ENCODE data around the gene MCRS1. TPM values are rescaled to one million over a fixed set of nuclear protein-coding genes. Genes with fewer than 3 reads are reported as not detected.
A peak's percentile ranks its signal among the peaks of the same experiment; 100 is the strongest.

The MCRS1 gene
- total RNA-seq, 2 experiments from 2014 or later: 83.8 to 83.9 TPM

DNA sequence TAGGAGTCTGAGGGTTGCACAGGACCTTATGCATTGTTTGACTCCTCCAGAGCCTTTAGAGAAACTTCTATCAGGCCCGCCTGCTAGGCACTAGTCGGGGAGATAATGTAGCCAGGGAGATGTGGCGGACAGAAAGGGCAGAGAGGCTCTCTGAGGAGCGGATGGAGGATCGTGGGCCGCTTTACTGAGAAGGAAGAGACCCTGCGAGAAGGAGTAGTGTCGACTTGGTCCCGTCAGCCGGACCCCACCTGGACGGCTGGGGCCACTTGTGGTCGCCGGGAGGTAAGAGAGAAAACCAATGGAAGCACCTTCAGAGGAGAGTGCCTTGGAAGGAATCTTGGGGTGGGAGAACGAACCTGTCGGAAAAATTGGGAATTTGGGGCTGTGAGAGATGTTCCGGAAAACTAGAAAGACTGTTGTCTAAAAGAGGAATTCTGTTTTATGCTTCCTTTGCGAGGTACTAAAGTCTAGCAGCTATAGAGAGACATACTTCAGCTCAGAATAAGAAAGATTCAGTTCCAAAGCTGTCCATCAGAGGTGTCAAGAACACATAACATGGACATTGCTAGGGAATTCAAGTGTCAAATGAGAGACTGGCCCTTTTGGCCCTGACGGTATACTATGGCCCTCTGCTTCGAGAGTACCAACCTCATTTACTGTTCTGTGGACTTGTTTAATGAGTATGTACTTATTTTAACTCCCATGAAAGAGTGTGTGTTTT, 660 bp upstream of the MCRS1 start:
- Mint-ChIP-seq H3K27ac (peak overlapping the region; percentile 99), H3K27me3 (no peaks in the 10 kb centered on the region), H3K9me3 (no peaks in the 10 kb centered on the region), H3K4me1 (peaks cover 45% of the 10 kb centered on the region), H3K4me3 (peak overlapping the region; percentile 98), H3K36me3 (peaks cover 10% of the 10 kb centered on the region)
- POLR2A ChIA-PET: interaction anchor here (0.5 to 0.8 kb wide), 3 partner anchors 15 to 54 kb away, joined by 3 to 4 read pairs (median 3); partner anchors contain the start of gene PRPF40B
- ATAC-seq (ENCODE audit: low read depth) (peak; percentile 13), DNase-seq (no peak)

DNA sequence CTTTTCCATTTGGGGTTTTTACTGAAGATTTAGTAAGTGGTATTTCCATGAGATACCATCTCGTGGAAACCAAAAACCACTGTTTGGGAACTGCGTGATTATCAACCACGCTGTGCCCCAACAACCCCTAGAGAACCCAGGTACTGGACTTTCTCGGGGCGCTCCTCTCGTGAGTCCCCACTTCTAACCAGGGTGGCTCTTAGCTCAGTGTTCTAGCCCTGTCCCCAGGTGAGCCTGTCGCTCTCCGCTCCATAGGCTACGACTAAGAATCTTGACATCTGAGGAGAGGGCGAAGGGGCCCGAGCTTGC, 686 bp downstream of the MCRS1 start:
- ATAC-seq (ENCODE audit: low read depth): peak; percentile 23
- Mint-ChIP-seq H3K36me3 (peaks cover 15% of the 10 kb centered on the region), H3K9me3 (no peaks in the 10 kb centered on the region), H3K27ac (peak overlapping the region; percentile 99), H3K4me1 (peaks cover 47% of the 10 kb centered on the region), H3K27me3 (no peaks in the 10 kb centered on the region), H3K4me3 (peak overlapping the region; percentile 98)
- POLR2A ChIA-PET: interaction anchor here (0.6 to 2.1 kb wide), 10 partner anchors 13 to 303 kb away, joined by 3 to 18 read pairs (median 4); partner anchors contain the start of genes KCNH3, PRPF40B, SPATS2 and TMBIM6
- DNase-seq: no peak

DNA sequence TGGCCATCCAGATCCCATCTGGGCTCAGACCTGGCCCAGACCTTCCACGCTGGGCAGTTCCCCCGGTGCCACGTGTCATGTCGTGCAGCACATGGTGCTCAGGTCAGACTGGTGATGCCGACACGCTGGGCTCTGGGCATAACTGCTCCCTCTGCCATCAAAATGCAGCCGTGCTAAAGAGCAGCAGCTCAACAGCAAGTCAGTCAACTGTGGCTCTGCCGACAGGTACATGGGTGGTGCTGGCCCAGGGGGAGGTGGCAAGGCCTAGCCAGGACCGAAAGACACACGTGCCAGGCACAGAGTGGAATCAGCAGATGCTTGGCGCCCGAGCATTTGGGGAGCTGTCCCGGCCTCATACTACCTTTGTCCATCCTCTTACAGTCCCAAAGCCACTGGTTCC, 1.6 kb downstream of the MCRS1 start:
- H3K9me3 Mint-ChIP-seq: no peaks in the 10 kb centered on the region
- no peaks in the 10 kb centered on the region for H3K27me3 Mint-ChIP-seq
- POLR2A ChIA-PET: interaction anchor here (1.5 to 2.1 kb wide), 4 partner anchors 14 to 200 kb away, joined by 4 to 18 read pairs (median 8); partner anchors contain the start of genes PRPF40B, SPATS2 and TMBIM6
- no peak overlapping the region for H3K4me3 Mint-ChIP-seq
- peaks cover 51% of the 10 kb centered on the region for H3K4me1 Mint-ChIP-seq
- ATAC-seq (ENCODE audit: low read depth) (no peak), DNase-seq (no peak)
- peaks cover 14% of the 10 kb centered on the region for H3K36me3 Mint-ChIP-seq
- no peak overlapping the region for H3K27ac Mint-ChIP-seq

DNA sequence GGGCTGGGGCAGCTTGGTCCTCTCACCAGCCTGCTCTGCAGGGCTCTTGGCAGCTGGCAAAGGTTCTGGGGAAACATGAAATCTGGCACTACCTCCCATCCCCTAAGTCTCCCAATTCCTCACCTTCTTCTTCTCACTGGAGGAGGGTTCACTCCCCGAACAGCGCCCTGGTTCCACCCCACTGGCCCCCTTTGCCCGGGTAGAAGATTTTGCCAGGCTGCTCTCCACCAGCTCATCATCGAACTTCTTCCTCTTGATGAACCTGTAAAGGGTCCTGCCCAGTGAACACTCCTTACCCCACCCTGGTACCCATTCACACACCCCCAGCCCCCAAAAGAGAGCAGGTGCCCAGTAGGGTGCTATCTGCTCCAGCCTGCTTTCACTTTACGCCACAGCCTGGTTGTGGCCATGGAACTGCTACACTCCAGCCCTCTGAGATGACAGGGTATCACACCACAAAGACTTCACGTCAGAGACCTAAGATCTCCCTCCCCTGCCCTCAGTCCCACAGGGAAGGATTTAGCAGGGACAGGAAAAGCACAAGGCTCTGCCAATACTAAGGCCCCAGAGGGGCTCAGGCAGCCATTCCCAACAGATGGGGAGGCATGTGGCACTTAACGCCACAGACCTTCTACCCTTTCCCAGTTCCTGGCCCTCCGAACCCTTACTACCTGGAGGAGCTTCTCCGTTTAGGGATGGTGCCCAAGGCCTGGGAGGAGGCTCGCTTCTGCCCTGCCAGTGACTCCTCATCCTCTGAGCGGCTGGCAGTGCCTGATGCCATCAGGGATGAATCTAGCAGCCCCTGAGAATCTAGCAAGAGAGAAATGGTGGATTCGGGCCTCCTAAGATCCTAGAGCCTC, 2.3 kb downstream of the MCRS1 start:
- Mint-ChIP-seq H3K27ac (peak overlapping the region; percentile 80), H3K4me1 (peaks cover 55% of the 10 kb centered on the region), H3K4me3 (peak overlapping the region; percentile 63), H3K27me3 (no peaks in the 10 kb centered on the region), H3K9me3 (no peaks in the 10 kb centered on the region), H3K36me3 (peaks cover 16% of the 10 kb centered on the region)
- DNase-seq: no peak
- ATAC-seq (ENCODE audit: low read depth): peak; percentile 12
- POLR2A ChIA-PET: interaction anchor here (0.6 to 2.0 kb wide), 9 partner anchors 12 to 435 kb away, joined by 3 to 10 read pairs (median 3); partner anchors contain the start of genes PRPF40B, SPATS2, TMBIM6 and TUBA1B

DNA sequence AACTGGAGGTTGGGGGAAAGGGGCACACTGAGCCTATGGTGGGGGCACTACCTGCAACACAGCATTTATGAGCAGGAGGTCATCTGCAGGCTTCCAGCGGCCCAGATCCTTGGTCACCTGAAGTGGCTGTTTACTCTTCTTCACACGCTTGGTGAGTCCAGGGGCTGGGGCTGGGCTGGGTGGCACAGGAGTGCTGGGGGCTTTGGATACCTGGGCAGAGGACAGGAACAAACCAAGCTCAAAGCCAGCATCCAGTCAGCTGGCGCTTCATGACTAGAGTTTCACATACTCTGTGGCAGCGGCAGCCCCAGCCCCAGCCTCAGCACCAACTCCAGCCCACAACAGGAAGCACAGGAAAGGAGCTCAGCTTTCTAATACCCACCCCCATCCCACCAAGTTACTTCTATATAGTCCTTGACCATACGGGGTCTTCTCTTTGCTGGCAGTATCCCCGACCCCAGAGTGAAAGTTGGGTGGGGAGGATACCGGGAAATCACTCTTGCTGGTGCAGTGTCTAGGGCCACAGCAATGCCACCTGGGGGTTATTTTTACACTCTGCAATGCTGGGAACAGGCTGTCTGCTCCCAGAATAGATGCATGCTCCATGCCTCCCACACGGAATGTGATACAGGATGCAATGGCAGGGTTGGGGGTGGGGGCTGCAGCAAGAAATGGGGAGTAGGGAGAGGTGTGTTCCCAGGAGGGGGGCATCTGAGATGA, 3.1 kb downstream of the MCRS1 start:
- ATAC-seq (ENCODE audit: low read depth) (peak; percentile 37), DNase-seq (peak; percentile 58)
- H3K9me3 Mint-ChIP-seq: no peaks in the 10 kb centered on the region
- H3K4me3 Mint-ChIP-seq: peak overlapping the region; percentile 63
- peak overlapping the region; percentile 80 for H3K27ac Mint-ChIP-seq
- no peaks in the 10 kb centered on the region for H3K27me3 Mint-ChIP-seq
- POLR2A ChIA-PET: interaction anchor here (0.6 to 2.0 kb wide), 8 partner anchors 11 to 434 kb away, joined by 3 to 10 read pairs (median 4); partner anchors contain the start of genes PRPF40B, SPATS2, TMBIM6 and TUBA1B
- H3K36me3 Mint-ChIP-seq: peaks cover 20% of the 10 kb centered on the region
- peaks cover 59% of the 10 kb centered on the region for H3K4me1 Mint-ChIP-seq

DNA sequence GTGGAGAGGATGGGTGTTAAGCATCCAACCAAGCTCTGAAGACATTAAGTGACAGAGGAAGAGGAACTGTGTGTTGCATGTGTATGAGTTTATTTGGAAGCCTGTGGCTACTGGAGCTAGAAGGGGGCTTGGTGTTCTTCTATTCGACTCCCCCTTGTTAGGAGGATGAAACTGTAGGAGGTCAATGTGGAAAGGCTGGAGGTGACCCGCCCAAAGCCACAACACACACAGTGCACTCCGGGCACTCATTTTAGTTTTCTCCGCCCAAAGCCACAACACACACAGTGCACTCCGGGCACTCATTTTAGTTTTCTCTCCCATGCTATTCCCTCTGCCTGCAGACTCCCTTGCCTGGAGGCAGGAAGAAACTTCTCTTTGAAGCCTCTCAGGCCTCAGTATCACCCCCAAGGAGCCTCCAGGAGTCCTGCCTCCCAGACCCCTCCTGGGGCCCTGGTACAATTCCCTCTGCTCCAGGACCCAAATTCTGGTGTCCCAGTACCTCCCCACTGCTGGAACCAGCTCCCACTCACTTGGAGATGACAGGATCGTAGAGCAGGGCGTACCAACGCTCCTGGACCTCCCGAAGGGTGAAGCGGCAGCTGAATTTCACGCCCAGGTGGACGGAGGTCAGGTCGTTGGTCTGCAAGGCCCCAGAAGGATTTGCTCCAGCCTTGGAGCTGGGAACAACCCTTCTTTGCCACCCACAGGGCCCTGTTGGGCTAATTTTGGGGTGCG, 3.8 kb downstream of the MCRS1 start:
- DNase-seq (no peak), ATAC-seq (ENCODE audit: low read depth) (no peak)
- POLR2A ChIA-PET: interaction anchor here (1.0 to 2.0 kb wide), 5 partner anchors 10 to 433 kb away, joined by 3 to 10 read pairs (median 4); partner anchors contain the start of genes PRPF40B, TMBIM6 and TUBA1B
- H3K4me3 Mint-ChIP-seq: peak overlapping the region; percentile 63
- no peaks in the 10 kb centered on the region for H3K27me3 Mint-ChIP-seq
- peaks cover 23% of the 10 kb centered on the region for H3K36me3 Mint-ChIP-seq
- peak overlapping the region; percentile 50 for H3K27ac Mint-ChIP-seq
- H3K9me3 Mint-ChIP-seq: no peaks in the 10 kb centered on the region
- peaks cover 59% of the 10 kb centered on the region for H3K4me1 Mint-ChIP-seq

DNA sequence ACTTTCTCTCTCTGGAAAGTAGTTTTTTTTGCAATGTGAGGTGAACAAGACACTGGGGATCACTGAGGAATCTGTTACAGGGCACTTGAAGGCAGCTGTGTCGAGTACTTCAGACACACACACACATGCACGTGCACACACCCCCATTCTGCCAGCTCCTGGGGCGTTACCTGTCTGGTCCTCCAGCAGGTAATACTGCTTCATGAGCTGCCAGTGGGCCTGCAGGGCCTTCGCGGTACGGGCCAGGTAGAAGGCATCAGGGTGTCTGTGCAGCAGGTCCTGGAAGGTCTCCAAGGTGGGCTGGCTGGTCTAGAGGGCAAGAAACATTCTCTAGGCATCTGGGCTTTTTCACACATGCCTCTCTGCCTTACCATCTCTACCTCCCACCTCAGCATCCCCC, 5.1 kb downstream of the MCRS1 start:
- Mint-ChIP-seq H3K4me3 (no peak overlapping the region), H3K27me3 (no peaks in the 10 kb centered on the region), H3K27ac (no peak overlapping the region), H3K36me3 (peaks cover 25% of the 10 kb centered on the region), H3K9me3 (no peaks in the 10 kb centered on the region), H3K4me1 (peaks cover 52% of the 10 kb centered on the region)
- POLR2A ChIA-PET: no interaction called here
- no peak for DNase-seq
- no peak for ATAC-seq (ENCODE audit: low read depth)

DNA sequence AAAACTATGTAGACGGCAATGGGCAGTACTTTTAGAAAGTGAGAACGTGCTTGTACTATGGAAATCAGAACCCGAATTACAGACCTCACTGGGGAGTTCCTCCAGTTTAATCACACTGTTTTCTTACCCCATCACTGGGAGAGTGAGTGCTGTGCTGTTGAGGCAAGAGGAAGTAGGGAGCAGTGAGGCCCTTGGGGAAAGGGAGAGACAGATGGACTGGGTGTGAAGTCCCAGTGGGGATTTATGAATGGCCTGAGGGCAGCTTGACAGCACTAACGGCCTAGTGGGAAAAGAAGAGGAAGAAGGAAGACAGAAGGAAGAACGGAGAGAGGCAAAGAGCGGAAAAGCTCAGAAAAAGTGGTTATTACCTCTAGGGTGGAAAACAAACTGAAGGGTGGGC, 5.7 kb downstream of the MCRS1 start:
- H3K9me3 Mint-ChIP-seq: no peaks in the 10 kb centered on the region
- no peak overlapping the region for H3K4me3 Mint-ChIP-seq
- ATAC-seq (ENCODE audit: low read depth) (no peak), DNase-seq (no peak)
- peaks cover 52% of the 10 kb centered on the region for H3K4me1 Mint-ChIP-seq
- H3K27ac Mint-ChIP-seq: no peak overlapping the region
- H3K36me3 Mint-ChIP-seq: peaks cover 25% of the 10 kb centered on the region
- POLR2A ChIA-PET: interaction anchor here (1.1 kb wide), 1 partner anchor 19 kb away, joined by 3 read pairs; no protein-coding TSS in a partner anchor
- H3K27me3 Mint-ChIP-seq: no peaks in the 10 kb centered on the region

DNA sequence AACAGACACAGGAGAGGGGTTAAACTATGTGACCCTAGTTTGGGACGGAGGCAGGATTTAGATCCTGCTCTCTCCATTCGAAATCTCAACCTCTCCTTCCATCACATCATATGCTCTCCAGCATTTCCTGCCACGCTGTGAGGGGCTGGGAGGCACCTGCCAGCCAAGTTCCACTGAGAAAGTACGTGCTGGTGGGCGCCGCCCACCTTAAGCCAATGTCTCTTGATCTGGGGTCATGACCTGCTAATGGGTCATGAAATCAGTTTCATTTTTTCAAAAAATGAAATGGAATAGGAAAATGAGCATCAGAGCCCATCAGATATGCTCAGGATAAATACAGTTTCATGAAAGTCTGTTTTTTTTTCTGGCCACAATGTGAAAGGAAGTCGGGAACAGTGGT, 7.2 kb downstream of the MCRS1 start:
- DNase-seq (no peak), ATAC-seq (ENCODE audit: low read depth) (no peak)
- Mint-ChIP-seq H3K36me3 (peaks cover 26% of the 10 kb centered on the region), H3K4me3 (peak overlapping the region; percentile 35), H3K27ac (peak overlapping the region; percentile 17), H3K27me3 (no peaks in the 10 kb centered on the region), H3K4me1 (peaks cover 45% of the 10 kb centered on the region), H3K9me3 (no peaks in the 10 kb centered on the region)
- POLR2A ChIA-PET: interaction anchor here (0.9 kb wide), 1 partner anchor 62 kb away, joined by 4 read pairs; the partner anchor contains the start of gene PRPF40B

DNA sequence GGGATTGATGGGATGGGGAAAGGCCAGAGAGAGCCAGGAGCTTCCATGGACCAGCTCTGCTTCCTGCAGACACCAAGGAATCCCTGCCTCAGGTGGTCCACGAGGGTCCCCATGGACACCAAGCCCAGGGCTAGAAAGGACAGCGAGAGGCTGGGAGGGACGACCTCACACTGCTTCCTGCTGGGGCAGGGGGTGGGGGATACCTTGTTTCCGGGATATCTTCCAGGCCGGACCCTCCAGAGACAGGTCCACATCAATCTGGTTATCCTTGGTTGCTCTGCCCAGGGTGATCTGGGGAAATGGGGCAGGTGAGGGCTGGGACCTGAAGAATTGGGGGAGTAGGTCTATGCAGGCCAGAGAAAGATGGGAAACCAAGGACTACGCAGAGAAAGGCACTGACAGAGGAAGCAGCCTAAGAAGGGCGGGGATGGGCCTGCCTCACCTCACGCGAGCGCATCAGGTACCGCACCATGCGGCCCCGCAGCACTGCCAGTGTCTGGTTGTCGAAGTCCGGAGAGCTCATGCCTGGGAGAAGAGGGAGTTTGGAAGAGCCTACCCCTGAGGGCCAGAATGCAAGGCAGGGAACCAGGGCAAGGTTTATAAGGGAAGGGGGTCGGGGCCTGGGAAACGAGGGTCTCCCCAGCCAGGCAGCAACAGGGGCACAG, 8.8 kb downstream of the MCRS1 start:
- Mint-ChIP-seq H3K36me3 (peaks cover 26% of the 10 kb centered on the region), H3K4me3 (no peak overlapping the region), H3K4me1 (peaks cover 30% of the 10 kb centered on the region), H3K27ac (no peak overlapping the region), H3K9me3 (no peaks in the 10 kb centered on the region), H3K27me3 (no peaks in the 10 kb centered on the region)
- no peak for ATAC-seq (ENCODE audit: low read depth)
- DNase-seq: no peak
- POLR2A ChIA-PET: no interaction called here

DNA sequence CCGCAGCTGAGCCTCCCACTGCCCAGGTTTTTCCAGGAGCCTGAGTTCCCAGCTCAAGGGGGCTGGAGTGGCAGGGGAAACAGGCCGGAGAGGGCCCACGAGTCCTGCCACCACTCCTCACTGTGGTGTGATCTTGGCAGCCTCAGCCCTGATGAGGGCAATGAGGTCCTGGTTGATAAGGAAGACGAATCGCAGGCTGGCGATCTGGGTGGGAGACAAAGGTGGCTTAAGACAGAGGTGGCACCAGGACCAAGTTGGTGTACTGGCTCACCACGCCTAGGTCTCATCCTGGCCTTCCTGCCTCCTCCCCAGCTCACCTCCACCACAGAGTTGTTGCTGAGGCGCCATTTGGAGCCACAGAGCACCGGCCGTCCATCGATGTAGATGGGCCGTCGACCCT, 9.4 kb downstream of the MCRS1 start:
- DNase-seq (no peak), ATAC-seq (ENCODE audit: low read depth) (no peak)
- H3K27ac Mint-ChIP-seq: no peak overlapping the region
- H3K4me3 Mint-ChIP-seq: no peak overlapping the region
- POLR2A ChIA-PET: no interaction called here
- H3K4me1 Mint-ChIP-seq: peaks cover 24% of the 10 kb centered on the region
- H3K9me3 Mint-ChIP-seq: no peaks in the 10 kb centered on the region
- no peaks in the 10 kb centered on the region for H3K27me3 Mint-ChIP-seq
- H3K36me3 Mint-ChIP-seq: peaks cover 23% of the 10 kb centered on the region

DNA sequence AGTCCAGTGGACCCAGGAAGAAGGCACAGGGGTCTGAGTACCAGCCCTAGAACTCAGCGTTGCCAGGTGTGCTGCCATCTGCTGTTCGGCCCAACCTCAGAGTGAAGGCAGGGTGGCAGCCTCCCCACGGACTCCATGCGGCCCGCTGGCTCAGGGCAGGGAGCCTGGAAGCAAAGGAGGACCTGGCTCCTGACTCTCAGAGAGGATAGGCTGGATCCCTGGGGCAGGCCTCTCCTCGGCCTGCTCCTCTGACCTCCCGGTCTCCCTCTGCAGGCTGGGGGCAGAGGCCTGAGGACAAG, 10.1 kb downstream of the MCRS1 start:
- Mint-ChIP-seq H3K4me3 (no peak overlapping the region), H3K9me3 (no peaks in the 10 kb centered on the region), H3K4me1 (peaks cover 25% of the 10 kb centered on the region), H3K36me3 (peaks cover 23% of the 10 kb centered on the region), H3K27me3 (no peaks in the 10 kb centered on the region), H3K27ac (no peak overlapping the region)
- ATAC-seq (ENCODE audit: low read depth) (no peak), DNase-seq (no peak)
- POLR2A ChIA-PET: interaction anchor here (1.1 kb wide), 1 partner anchor 65 kb away, joined by 4 read pairs; the partner anchor contains the start of gene PRPF40B
